Measurements from ENCODE around the gene CTBP2.

CTBP2 gene

GRCh38 chr10:125020871-125021270 lies 139.5 kb downstream of the CTBP2 start:
- Mint-ChIP-seq H3K27me3 (ENCODE audit: low read depth) (no peaks in the 10 kb centered on the region), H3K4me1 (peaks cover 76% of the 10 kb centered on the region), H3K36me3 (ENCODE audit: low read depth) (peaks cover 85% of the 10 kb centered on the region), H3K9me3 (peaks cover 4% of the 10 kb centered on the region), H3K27ac (peak overlapping the region in 2 of 3 experiments; percentile 58 to 61), H3K4me3 (no peak overlapping the region)
- TF ChIP-seq CTCF (IDR thresholded peaks at IDR 0.05; ENCODE audit: unreplicated experiment in 3 of 3) = no peak

- H3K4me1 Mint-ChIP-seq = peaks cover 75% of the 10 kb centered on the region
- no peak for TF ChIP-seq CTCF (IDR thresholded peaks at IDR 0.05; ENCODE audit: unreplicated experiment in 3 of 3)
- no peak overlapping the region for H3K4me3 Mint-ChIP-seq
- H3K36me3 Mint-ChIP-seq (ENCODE audit: low read depth) = peaks cover 85% of the 10 kb centered on the region
- H3K27ac Mint-ChIP-seq = no peak overlapping the region
- no peaks in the 10 kb centered on the region for H3K27me3 Mint-ChIP-seq (ENCODE audit: low read depth)
- peaks cover 4% of the 10 kb centered on the region for H3K9me3 Mint-ChIP-seq
Measured at GRCh38 chr10:125020386-125020785, 140.0 kb downstream of the CTBP2 start.

GRCh38 chr10:125018576-125019143 lies 141.7 kb downstream of the CTBP2 start:
- H3K27me3 Mint-ChIP-seq (ENCODE audit: low read depth) = no peaks in the 10 kb centered on the region
- peaks cover 80% of the 10 kb centered on the region for H3K36me3 Mint-ChIP-seq (ENCODE audit: low read depth)
- H3K27ac Mint-ChIP-seq = no peak overlapping the region
- H3K9me3 Mint-ChIP-seq = peaks cover 4% of the 10 kb centered on the region
- peaks cover 64% of the 10 kb centered on the region for H3K4me1 Mint-ChIP-seq
- TF ChIP-seq CTCF (IDR thresholded peaks at IDR 0.05; ENCODE audit: unreplicated experiment in 3 of 3) = no peak
- H3K4me3 Mint-ChIP-seq = no peak overlapping the region

- Mint-ChIP-seq H3K9me3 (peaks cover 4% of the 10 kb centered on the region), H3K36me3 (ENCODE audit: low read depth) (peaks cover 73% of the 10 kb centered on the region), H3K4me3 (no peak overlapping the region), H3K27ac (peak overlapping the region in 2 of 3 experiments; percentile 43 to 84), H3K4me1 (peaks cover 55% of the 10 kb centered on the region), H3K27me3 (ENCODE audit: low read depth) (no peaks in the 10 kb centered on the region)
- no peak for TF ChIP-seq CTCF (IDR thresholded peaks at IDR 0.05; ENCODE audit: unreplicated experiment in 3 of 3)
Measured at GRCh38 chr10:125017547-125018298, 142.6 kb downstream of the CTBP2 start.

- H3K9me3 Mint-ChIP-seq = peaks cover 4% of the 10 kb centered on the region
- no peaks in the 10 kb centered on the region for H3K27me3 Mint-ChIP-seq (ENCODE audit: low read depth)
- peaks cover 45% of the 10 kb centered on the region for H3K4me1 Mint-ChIP-seq
- peak overlapping the region in 1 of 3 experiments; percentile 24 for H3K4me3 Mint-ChIP-seq
- peaks cover 71% of the 10 kb centered on the region for H3K36me3 Mint-ChIP-seq (ENCODE audit: low read depth)
- TF ChIP-seq CTCF (IDR thresholded peaks at IDR 0.05; ENCODE audit: unreplicated experiment in 3 of 3) = no peak
- peak overlapping the region in 1 of 3 experiments; percentile 84 for H3K27ac Mint-ChIP-seq
Measured at GRCh38 chr10:125016611-125017202, 143.7 kb downstream of the CTBP2 start.
